Left ventricle myocardium inferior (tissue), 1 donor: ENCODE measurements around the gene LINGO3. TPM values are rescaled to one million over a fixed set of nuclear protein-coding genes. Genes with fewer than 3 reads are reported as not detected.

Experiments
- DNase-seq: peaks from one replicate; pipeline ENCODE4 v3.0.0-alpha.2; 2020
- H3K27ac ChIP-seq: fragments of 200-600 bp; replicated peaks from 2 replicates; pipeline ENCODE4 v1.8.0; 2021
- H3K27me3 ChIP-seq: fragments of 200-600 bp; 2 replicates; pipeline ENCODE4 v1.8.0; 2021; ENCODE audit warnings: low read depth
- H3K36me3 ChIP-seq: fragments of 200-600 bp; 2 replicates; pipeline ENCODE4 v1.8.0; 2021
- H3K4me1 ChIP-seq: fragments of 200-600 bp; 2 replicates; pipeline ENCODE4 v1.8.0; 2021
- H3K4me3 ChIP-seq: fragments of 200-600 bp; 2 replicates; pipeline ENCODE4 v1.8.0; 2021; ENCODE audit warnings: mild to moderate bottlenecking, moderate library complexity
- H3K9me3 ChIP-seq: fragments of 200-600 bp; replicated peaks from 2 replicates; pipeline ENCODE4 v1.8.0; 2021
- intact Hi-C: fragments of 100-400 bp; cut with micrococcal nuclease; formaldehyde crosslinking; loops from one replicate; pipeline ENCODE4 v1.11.0; 2022
- total RNA-seq: library from RNA; stranded (reverse); fragmentation: NEBNext Ultra II Directional; extraction: Animal tissue kit (Norgen Biotek cat#: 25700); gene quantifications from one replicate; pipeline ENCODE4 v1.2.1, GENCODE V29; 2021
- TF ChIP-seq, protein P1 (sequence below): fragments of 200-600 bp; IDR thresholded peaks from 2 replicates; pipeline ENCODE4 v1.8.0; 2021; ENCODE audit warnings: antibody characterized with exemption, mild to moderate bottlenecking, borderline replicate concordance
- donor health status: DM: no; HTN: yes; CAD: no; lungs with severe emphysema.

LINGO3 gene
- total RNA-seq, 1 donor from 2014 or later = not detected

- no peak for DNase-seq
- Histone ChIP-seq H3K4me3 (no peak overlapping the region), H3K36me3 (no peaks in the 10 kb centered on the region), H3K27me3 (peaks cover 80% of the 10 kb centered on the region), H3K9me3 (peaks cover 14% of the 10 kb centered on the region), H3K27ac (no peak overlapping the region), H3K4me1 (peaks cover 9% of the 10 kb centered on the region)
- TF ChIP-seq, protein P1, sequence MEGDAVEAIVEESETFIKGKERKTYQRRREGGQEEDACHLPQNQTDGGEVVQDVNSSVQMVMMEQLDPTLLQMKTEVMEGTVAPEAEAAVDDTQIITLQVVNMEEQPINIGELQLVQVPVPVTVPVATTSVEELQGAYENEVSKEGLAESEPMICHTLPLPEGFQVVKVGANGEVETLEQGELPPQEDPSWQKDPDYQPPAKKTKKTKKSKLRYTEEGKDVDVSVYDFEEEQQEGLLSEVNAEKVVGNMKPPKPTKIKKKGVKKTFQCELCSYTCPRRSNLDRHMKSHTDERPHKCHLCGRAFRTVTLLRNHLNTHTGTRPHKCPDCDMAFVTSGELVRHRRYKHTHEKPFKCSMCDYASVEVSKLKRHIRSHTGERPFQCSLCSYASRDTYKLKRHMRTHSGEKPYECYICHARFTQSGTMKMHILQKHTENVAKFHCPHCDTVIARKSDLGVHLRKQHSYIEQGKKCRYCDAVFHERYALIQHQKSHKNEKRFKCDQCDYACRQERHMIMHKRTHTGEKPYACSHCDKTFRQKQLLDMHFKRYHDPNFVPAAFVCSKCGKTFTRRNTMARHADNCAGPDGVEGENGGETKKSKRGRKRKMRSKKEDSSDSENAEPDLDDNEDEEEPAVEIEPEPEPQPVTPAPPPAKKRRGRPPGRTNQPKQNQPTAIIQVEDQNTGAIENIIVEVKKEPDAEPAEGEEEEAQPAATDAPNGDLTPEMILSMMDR = no peak
- intact Hi-C loops = no loop called here
Measured at GRCh38 chr19:2311093-2311492, 3.1 kb upstream of the LINGO3 start.

DNA sequence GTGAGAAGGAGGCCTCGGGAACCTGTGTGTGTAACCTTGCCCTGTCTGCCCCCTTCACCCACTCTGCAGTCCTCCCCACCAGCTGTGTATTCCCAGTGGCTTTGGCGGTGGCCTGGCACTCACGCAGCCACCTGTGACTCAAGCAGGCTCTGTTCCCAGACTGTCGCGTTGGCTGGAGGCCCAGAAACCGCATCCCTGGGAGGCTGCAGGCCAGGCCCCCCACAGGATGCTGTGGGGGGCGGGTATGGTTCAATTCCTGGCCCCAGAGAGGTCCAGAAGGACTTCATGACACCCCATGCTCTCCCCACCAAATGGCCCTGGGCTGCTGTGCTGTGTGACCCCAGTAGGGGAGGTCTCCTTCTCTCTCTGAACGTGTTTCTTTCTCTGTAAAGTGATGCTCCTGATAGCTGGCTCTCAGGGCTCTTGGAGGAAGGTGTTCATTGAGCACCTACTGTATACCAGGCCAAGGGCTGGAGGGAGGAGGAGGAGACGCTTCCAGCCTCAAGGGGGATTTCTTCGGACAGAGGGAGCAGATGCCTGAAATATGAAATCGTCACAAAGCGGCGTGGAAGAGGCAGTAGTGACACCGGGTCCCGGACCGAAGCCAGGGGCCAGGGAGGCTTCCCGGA lies 1.9 kb upstream of the LINGO3 start:
- H3K4me3 ChIP-seq = no peak overlapping the region
- no peak for DNase-seq
- H3K9me3 ChIP-seq = peaks cover 5% of the 10 kb centered on the region
- H3K36me3 ChIP-seq = no peaks in the 10 kb centered on the region
- intact Hi-C loops = no loop called here
- TF ChIP-seq, protein P1 = no peak
- H3K4me1 ChIP-seq = peaks cover 4% of the 10 kb centered on the region
- peaks cover 89% of the 10 kb centered on the region for H3K27me3 ChIP-seq
- no peak overlapping the region for H3K27ac ChIP-seq

DNA sequence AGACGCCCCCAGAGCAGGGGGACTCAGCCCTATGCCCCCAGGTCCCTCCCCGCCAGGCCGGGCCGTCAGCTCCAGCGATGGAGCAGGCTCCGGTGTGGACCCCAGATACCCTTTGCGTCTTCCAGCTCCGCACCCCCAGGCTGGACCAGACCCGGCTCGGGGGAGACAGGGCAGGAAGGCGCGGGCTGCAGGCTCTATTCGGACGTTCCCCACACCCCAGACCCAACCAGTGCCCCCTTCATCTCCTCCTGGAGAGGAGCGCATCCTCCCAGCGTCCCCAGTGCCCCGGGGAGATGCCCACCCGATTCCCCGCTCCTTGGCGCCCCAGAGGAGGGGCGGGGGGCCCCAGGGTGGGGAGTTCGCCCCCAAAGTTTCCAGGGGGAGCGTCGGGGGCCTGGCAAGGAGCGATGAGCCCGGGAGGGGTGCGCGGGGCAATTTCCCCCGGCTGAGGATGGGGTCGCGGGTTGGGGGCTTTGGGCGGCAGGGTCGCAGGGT lies 389 bp downstream of the LINGO3 start:
- no peak for DNase-seq
- Histone ChIP-seq H3K4me3 (peak overlapping the region; percentile 11), H3K27me3 (peaks cover 86% of the 10 kb centered on the region)

GRCh38 chr19:2306971-2307370 lies 983 bp downstream of the LINGO3 start:
- Histone ChIP-seq H3K4me1 (peaks cover 13% of the 10 kb centered on the region), H3K27ac (no peak overlapping the region), H3K36me3 (no peaks in the 10 kb centered on the region), H3K9me3 (no peaks in the 10 kb centered on the region), H3K27me3 (peaks cover 86% of the 10 kb centered on the region), H3K4me3 (no peak overlapping the region)
- intact Hi-C loops = no loop called here
- TF ChIP-seq, protein P1 = no peak
- DNase-seq = no peak

More for the DNA sequence above, 389 bp downstream of the LINGO3 start:
- TF ChIP-seq, protein P1 = no peak
- no peak overlapping the region for H3K27ac ChIP-seq
- intact Hi-C loops = no loop called here
- H3K4me1 ChIP-seq = peaks cover 7% of the 10 kb centered on the region
- H3K36me3 ChIP-seq = no peaks in the 10 kb centered on the region
- H3K9me3 ChIP-seq = no peaks in the 10 kb centered on the region

DNA sequence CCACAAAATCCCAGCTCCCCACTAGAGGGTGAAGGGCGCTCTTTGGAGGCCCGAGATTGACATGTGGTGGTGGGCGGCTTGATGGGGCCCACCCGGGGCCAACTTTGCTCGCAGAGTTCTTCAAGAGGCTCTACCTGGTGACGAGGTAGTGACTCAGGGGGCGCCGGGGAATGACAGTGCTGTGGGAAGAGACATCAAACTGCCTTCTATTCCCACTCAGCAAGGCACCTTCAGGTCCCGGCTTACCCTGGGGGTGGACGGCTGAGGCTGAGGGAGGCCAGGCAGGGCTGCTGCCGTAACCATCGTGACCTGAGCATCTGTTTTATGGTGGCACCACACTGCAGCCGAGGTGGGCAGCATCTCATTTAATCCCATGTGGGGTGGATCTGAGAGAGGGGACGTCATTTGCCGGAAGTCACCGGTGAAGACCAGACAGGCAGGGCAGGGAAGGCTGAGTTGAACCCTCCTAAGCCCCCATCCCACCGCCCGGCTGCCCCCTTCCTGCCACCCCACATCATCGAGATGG lies 1.6 kb downstream of the LINGO3 start:
- intact Hi-C loops = no loop called here
- H3K4me1 ChIP-seq = peaks cover 14% of the 10 kb centered on the region
- no peak overlapping the region for H3K4me3 ChIP-seq
- H3K27me3 ChIP-seq = peaks cover 86% of the 10 kb centered on the region
- no peaks in the 10 kb centered on the region for H3K9me3 ChIP-seq
- no peaks in the 10 kb centered on the region for H3K36me3 ChIP-seq
- H3K27ac ChIP-seq = no peak overlapping the region
- TF ChIP-seq, protein P1 = no peak
- no peak for DNase-seq
